ENCODE measurements around the gene LOC128125822.

LOC128125822 gene

GRCh38 chr6:63543982-63544381, 28.3 kb upstream of the LOC128125822 start:
- Mint-ChIP-seq H3K36me3 (ENCODE audit: low read depth) (no peaks in the 10 kb centered on the region), H3K4me1 (ENCODE audit: low read depth) (peaks cover 25% of the 10 kb centered on the region), H3K27me3 (ENCODE audit: low read depth) (no peaks in the 10 kb centered on the region), H3K4me3 (ENCODE audit: unreplicated experiment) (peak overlapping the region; percentile 10), H3K27ac (ENCODE audit: unreplicated experiment) (peak overlapping the region; percentile 88), H3K9me3 (ENCODE audit: low read depth) (no peaks in the 10 kb centered on the region)
- no peak for TF ChIP-seq CTCF (IDR thresholded peaks at IDR 0.05)
- DNase-seq (ENCODE audit: low spot score): no peak

GRCh38 chr6:63546236-63546635, 26.0 kb upstream of the LOC128125822 start:
- Mint-ChIP-seq H3K4me3 (ENCODE audit: unreplicated experiment) (no peak overlapping the region), H3K4me1 (ENCODE audit: low read depth) (peaks cover 25% of the 10 kb centered on the region), H3K9me3 (ENCODE audit: low read depth) (no peaks in the 10 kb centered on the region), H3K27me3 (ENCODE audit: low read depth) (no peaks in the 10 kb centered on the region), H3K27ac (ENCODE audit: unreplicated experiment) (no peak overlapping the region), H3K36me3 (ENCODE audit: low read depth) (no peaks in the 10 kb centered on the region)
- DNase-seq (ENCODE audit: low spot score): no peak
- no peak for TF ChIP-seq CTCF (IDR thresholded peaks at IDR 0.05)

GRCh38 chr6:63546697-63547096, 25.6 kb upstream of the LOC128125822 start:
- TF ChIP-seq CTCF (IDR thresholded peaks at IDR 0.05): no peak
- no peaks in the 10 kb centered on the region for H3K36me3 Mint-ChIP-seq (ENCODE audit: low read depth)
- no peaks in the 10 kb centered on the region for H3K9me3 Mint-ChIP-seq (ENCODE audit: low read depth)
- no peak overlapping the region for H3K27ac Mint-ChIP-seq (ENCODE audit: unreplicated experiment)
- peaks cover 25% of the 10 kb centered on the region for H3K4me1 Mint-ChIP-seq (ENCODE audit: low read depth)
- no peak overlapping the region for H3K4me3 Mint-ChIP-seq (ENCODE audit: unreplicated experiment)
- DNase-seq (ENCODE audit: low spot score): no peak
- no peaks in the 10 kb centered on the region for H3K27me3 Mint-ChIP-seq (ENCODE audit: low read depth)

GRCh38 chr6:63549076-63549475, 23.2 kb upstream of the LOC128125822 start:
- peaks cover 2% of the 10 kb centered on the region for H3K9me3 Mint-ChIP-seq (ENCODE audit: low read depth)
- no peaks in the 10 kb centered on the region for H3K27me3 Mint-ChIP-seq (ENCODE audit: low read depth)
- no peak for TF ChIP-seq CTCF (IDR thresholded peaks at IDR 0.05)
- H3K27ac Mint-ChIP-seq (ENCODE audit: unreplicated experiment): no peak overlapping the region
- peaks cover 9% of the 10 kb centered on the region for H3K4me1 Mint-ChIP-seq (ENCODE audit: low read depth)
- H3K4me3 Mint-ChIP-seq (ENCODE audit: unreplicated experiment): no peak overlapping the region
- no peak for DNase-seq (ENCODE audit: low spot score)
- no peaks in the 10 kb centered on the region for H3K36me3 Mint-ChIP-seq (ENCODE audit: low read depth)

- Mint-ChIP-seq H3K36me3 (ENCODE audit: low read depth) (no peaks in the 10 kb centered on the region), H3K27me3 (ENCODE audit: low read depth) (no peaks in the 10 kb centered on the region), H3K4me1 (ENCODE audit: low read depth) (no peaks in the 10 kb centered on the region), H3K9me3 (ENCODE audit: low read depth) (peaks cover 2% of the 10 kb centered on the region), H3K27ac (ENCODE audit: unreplicated experiment) (no peak overlapping the region), H3K4me3 (ENCODE audit: unreplicated experiment) (no peak overlapping the region)
- TF ChIP-seq CTCF (IDR thresholded peaks at IDR 0.05): no peak
- DNase-seq (ENCODE audit: low spot score): no peak
Measured at GRCh38 chr6:63553208-63553607, 19.1 kb upstream of the LOC128125822 start.

Measured in chondrocyte (in vitro differentiated cells).